HUDEP-2 (cell line): ENCODE measurements around the gene KCNS3.

ENCODE experiments used
- DNase-seq, 76 experiments: peaks; one replicate each; lab custom pipeline; 2025; ENCODE audit not compliant: unreplicated experiment in 76 of 76; lab: John Stamatoyannopoulos, UW

Gene KCNS3

DNA sequence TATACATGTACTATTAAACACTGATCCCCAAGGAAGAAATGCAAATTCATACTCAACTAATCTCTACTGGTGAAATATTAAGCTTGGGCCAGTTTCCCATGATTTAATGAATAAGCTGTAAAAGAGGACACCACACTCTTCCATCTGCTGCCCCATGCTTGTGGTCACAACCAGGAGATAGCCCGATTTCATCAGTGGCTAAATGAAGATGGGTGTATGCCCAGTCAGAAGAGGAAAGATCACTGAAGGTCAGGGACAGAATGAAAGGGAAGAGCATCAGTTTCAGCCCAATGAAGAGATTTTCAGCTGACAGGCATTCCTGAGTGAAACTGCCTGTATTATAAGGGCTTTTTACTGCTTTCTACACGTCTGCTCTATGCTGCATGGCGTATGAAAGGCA is 103.5 kb downstream of the KCNS3 start:
- no peak for DNase-seq
